AG04450 (cell line): ENCODE data around the gene MOV10L1. TPM values are rescaled to one million over a fixed set of nuclear protein-coding genes. Genes with fewer than 3 reads are reported as not detected.

Source experiments
- CTCF ChIA-PET: fragments of 300-600, 350-600 bp; formaldehyde crosslinking; extraction: SDS; loops from one replicate; lab custom pipeline; 2022; ENCODE audit warnings: antibody characterized with exemption, inconsistent platforms; lab: Charles Lee
- POLR2A ChIA-PET: fragments of 350-600 bp; formaldehyde crosslinking; extraction: SDS; loops from one replicate; lab custom pipeline; 2021; ENCODE audit warnings: antibody characterized with exemption, inconsistent platforms; lab: Yijun Ruan, JAX
- DNase-seq: peaks from one replicate; pipeline ENCODE4 v3.0.0-alpha.2; 2011; ENCODE audit warnings: low read depth, low spot score
- H3K27ac ChIP-seq: one replicate; pipeline ENCODE4 v1.5.1; 2012; ENCODE audit warnings: low read depth, low read length, control low read depth
- H3K27me3 ChIP-seq: one replicate; pipeline ENCODE4 v1.6.0; 2012; ENCODE audit warnings: low read length; ENCODE audit not compliant: control insufficient read depth, insufficient read depth
- H3K4me3 ChIP-seq: 2 replicates; pipeline ENCODE4 v1.5.1; 2011; ENCODE audit warnings: mild to moderate bottlenecking, low read depth, low read length, control low read depth
- H3K9me3 ChIP-seq: 2 replicates; pipeline ENCODE4 v1.5.1; 2012; ENCODE audit warnings: low read length; ENCODE audit not compliant: control insufficient read depth, insufficient read depth
- CTCF ChIP-seq: IDR thresholded peaks from 2 replicates; pipeline ENCODE4 v1.5.1; 2011; ENCODE audit warnings: low read depth, low read length, control low read depth, inconsistent platforms
- polyA plus RNA-seq: library from polyadenylated mRNA; depleted of rRNA; stranded (reverse); fragments of >200 nt; gene quantifications from 2 replicates; pipeline ENCODE4 v1.2.3, GENCODE V29; 2011

Gene MOV10L1
- polyA plus RNA-seq, 1 experiment: 4.2 TPM

GRCh38 chr22:50119768-50120251 lies 30.0 kb downstream of the MOV10L1 start:
- Histone ChIP-seq H3K4me3 (no peak overlapping the region), H3K27ac (no peak overlapping the region), H3K27me3 (no peaks in the 10 kb centered on the region), H3K9me3 (peaks cover 8% of the 10 kb centered on the region)
- ChIA-PET POLR2A (interaction anchor here (0.9 to 1.0 kb wide), 2 partner anchors 34 to 126 kb away, joined by 3 to 4 read pairs; partner anchors contain the start of gene MLC1), CTCF (no interaction called here)
- DNase-seq: no peak
- TF ChIP-seq CTCF: no peak

- no peaks in the 10 kb centered on the region for H3K27me3 ChIP-seq
- H3K9me3 ChIP-seq: peaks cover 8% of the 10 kb centered on the region
- no peak for DNase-seq
- H3K4me3 ChIP-seq: no peak overlapping the region
- H3K27ac ChIP-seq: no peak overlapping the region
- CTCF ChIA-PET: no interaction called here
- POLR2A ChIA-PET: no interaction called here
- no peak for TF ChIP-seq CTCF
These were observed 31.5 kb downstream of the MOV10L1 start for GRCh38 chr22:50121202-50121740.

GRCh38 chr22:50123119-50123518 lies 33.3 kb downstream of the MOV10L1 start:
- POLR2A ChIA-PET: no interaction called here
- no peak for TF ChIP-seq CTCF

GRCh38 chr22:50125029-50125428 lies 35.2 kb downstream of the MOV10L1 start:
- H3K27me3 ChIP-seq: no peaks in the 10 kb centered on the region
- ChIA-PET CTCF (no interaction called here), POLR2A (no interaction called here)
- no peak for TF ChIP-seq CTCF
- peaks cover 8% of the 10 kb centered on the region for H3K9me3 ChIP-seq
- DNase-seq: no peak
- H3K4me3 ChIP-seq: no peak overlapping the region
- no peak overlapping the region for H3K27ac ChIP-seq

More at GRCh38 chr22:50123119-50123518, 33.3 kb downstream of the MOV10L1 start:
- H3K27ac ChIP-seq: no peak overlapping the region
- CTCF ChIA-PET: no interaction called here
- no peaks in the 10 kb centered on the region for H3K27me3 ChIP-seq
- H3K9me3 ChIP-seq: peaks cover 8% of the 10 kb centered on the region
- no peak for DNase-seq
- no peak overlapping the region for H3K4me3 ChIP-seq

- ChIA-PET POLR2A (interaction anchor here (0.8 kb wide), 1 partner anchor 13 kb away, joined by 3 read pairs; no protein-coding TSS in a partner anchor), CTCF (interaction anchor here (1.4 kb wide), 1 partner anchor 16 kb away, joined by 3 read pairs; no protein-coding TSS in a partner anchor)
- Histone ChIP-seq H3K4me3 (no peak overlapping the region), H3K27ac (no peak overlapping the region), H3K27me3 (no peaks in the 10 kb centered on the region), H3K9me3 (no peaks in the 10 kb centered on the region; the same call in 1 of the 2 replicates)
- no peak for DNase-seq
- no peak for TF ChIP-seq CTCF
These were observed 39.4 kb downstream of the MOV10L1 start for GRCh38 chr22:50129121-50129736.
